ENCODE measurements around the gene VAV2.

Gene VAV2

GRCh38 chr9:133857639-133858038 lies 134.5 kb downstream of the VAV2 start:
- no peak for DNase-seq (ENCODE audit: low read depth)
- no peak overlapping the region for H3K4me3 ChIP-seq (ENCODE audit: low read length)
- TF ChIP-seq CTCF (IDR thresholded peaks at IDR 0.05; ENCODE audit: insufficient read depth, low read depth, low read length, missing control alignments): no peak

- no peak for DNase-seq (ENCODE audit: low read depth)
- no peak for TF ChIP-seq CTCF (IDR thresholded peaks at IDR 0.05; ENCODE audit: insufficient read depth, low read depth, low read length, missing control alignments)
- H3K4me3 ChIP-seq (ENCODE audit: low read length): no peak overlapping the region
These were observed 135.3 kb downstream of the VAV2 start for GRCh38 chr9:133856798-133857197.

GRCh38 chr9:133855802-133856521 lies 136.2 kb downstream of the VAV2 start:
- no peak overlapping the region for H3K4me3 ChIP-seq (ENCODE audit: low read length)
- DNase-seq (ENCODE audit: low read depth): peak; percentile 74
- TF ChIP-seq CTCF (IDR thresholded peaks at IDR 0.05; ENCODE audit: insufficient read depth, low read depth, low read length, missing control alignments): no peak

- DNase-seq (ENCODE audit: low read depth): no peak
- H3K4me3 ChIP-seq (ENCODE audit: low read length): no peak overlapping the region
- TF ChIP-seq CTCF (IDR thresholded peaks at IDR 0.05; ENCODE audit: insufficient read depth, low read depth, low read length, missing control alignments): no peak
These were observed 136.8 kb downstream of the VAV2 start for GRCh38 chr9:133855371-133855770.

GRCh38 chr9:133854765-133855164 lies 137.4 kb downstream of the VAV2 start:
- no peak for TF ChIP-seq CTCF (IDR thresholded peaks at IDR 0.05; ENCODE audit: insufficient read depth, low read depth, low read length, missing control alignments)
- no peak for DNase-seq (ENCODE audit: low read depth)
- H3K4me3 ChIP-seq (ENCODE audit: low read length): no peak overlapping the region

GRCh38 chr9:133854048-133854447 lies 138.1 kb downstream of the VAV2 start:
- no peak for DNase-seq (ENCODE audit: low read depth)
- no peak for TF ChIP-seq CTCF (IDR thresholded peaks at IDR 0.05; ENCODE audit: insufficient read depth, low read depth, low read length, missing control alignments)

GRCh38 chr9:133853331-133853730 lies 138.8 kb downstream of the VAV2 start:
- no peak overlapping the region for H3K4me3 ChIP-seq (ENCODE audit: low read length)
- no peak for DNase-seq (ENCODE audit: low read depth)
- no peak for TF ChIP-seq CTCF (IDR thresholded peaks at IDR 0.05; ENCODE audit: insufficient read depth, low read depth, low read length, missing control alignments)

More at GRCh38 chr9:133854048-133854447, 138.1 kb downstream of the VAV2 start:
- H3K4me3 ChIP-seq (ENCODE audit: low read length): no peak overlapping the region
